Effector memory CD8-positive, alpha-beta T cell (primary cell): Measurements from ENCODE around the gene ARHGEF6.

Experiments used
- ATAC-seq: fragments of 150-1000 bp; cut with Tn5 transposase; replicated peaks from 2 replicates; pipeline ENCODE4 v1.10.0; 2021; ENCODE audit warnings: mild to moderate bottlenecking, moderate library complexity
- DNase-seq, 3 experiments: peaks; one replicate each; pipeline ENCODE4 v3.0.0; 2021
- H3K27ac Mint-ChIP-seq, 2 donors: one replicate each; pipeline ENCODE4 v1.8.0; 2022; ENCODE audit warnings: mild to moderate bottlenecking in 2 of 2, mixed read lengths in 2 of 2, moderate library complexity in 2 of 2
- H3K27me3 Mint-ChIP-seq, 2 donors: one replicate each; pipeline ENCODE4 v1.8.0; 2022; ENCODE audit warnings: mixed read lengths in 2 of 2
- H3K36me3 Mint-ChIP-seq: one replicate; pipeline ENCODE4 v1.8.0; 2022; ENCODE audit warnings: mild to moderate bottlenecking, moderate library complexity, mixed read lengths; ENCODE audit not compliant: insufficient read depth
- H3K4me1 Mint-ChIP-seq, 2 donors: one replicate each; pipeline ENCODE4 v1.8.0; 2022; ENCODE audit warnings: low read depth in 2 of 2, mixed read lengths in 2 of 2
- H3K4me3 Mint-ChIP-seq, 2 donors: one replicate each; pipeline ENCODE4 v1.8.0; 2022; ENCODE audit warnings: mild to moderate bottlenecking in 2 of 2, mixed read lengths in 2 of 2, moderate library complexity in 2 of 2
- H3K9me3 Mint-ChIP-seq, 2 donors: one replicate each; pipeline ENCODE4 v1.8.0; 2022; ENCODE audit warnings: mixed read lengths in 2 of 2

ARHGEF6 gene

DNA sequence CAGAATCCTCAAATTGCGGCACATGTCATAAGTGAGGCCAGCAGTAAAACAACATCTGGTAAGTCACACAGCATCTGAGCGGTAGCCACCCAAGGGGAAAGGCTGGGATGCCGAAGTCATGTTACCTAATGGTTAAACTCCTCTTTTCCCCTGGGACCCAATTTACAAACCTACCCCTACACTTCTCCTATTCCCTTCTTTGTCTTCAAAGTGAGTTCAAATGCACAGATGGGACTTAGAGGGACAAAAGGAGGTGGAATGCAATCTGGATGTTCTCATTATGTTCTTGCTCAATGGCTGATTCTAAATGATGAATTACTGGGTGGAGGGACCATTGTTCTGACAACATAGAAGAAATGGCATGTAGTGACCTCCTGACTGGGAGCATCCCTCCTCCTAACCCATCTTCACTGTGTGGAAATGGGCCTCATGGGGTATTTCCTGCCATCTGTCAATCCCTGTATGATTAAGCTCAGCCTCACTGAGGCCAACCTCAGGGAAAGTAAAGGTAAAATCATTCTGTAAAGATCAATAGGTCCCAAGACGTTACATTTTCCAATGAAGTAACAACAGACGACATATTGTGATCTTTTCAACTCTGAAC is 124.3 kb downstream of the ARHGEF6 start:
- DNase-seq (no peak), ATAC-seq (no peak)
- Mint-ChIP-seq H3K36me3 (peaks cover 35% of the 10 kb centered on the region), H3K9me3 (no peaks in the 10 kb centered on the region), H3K4me3 (no peak overlapping the region), H3K27ac (peak overlapping the region in 1 of 2 donors; percentile 26), H3K4me1 (peaks cover 12 to 20% of the 10 kb centered on the region in 2 donors), H3K27me3 (no peaks in the 10 kb centered on the region)

- ATAC-seq: peak; percentile 51
- peak overlapping the region in 1 of 2 donors; percentile 77 for H3K4me3 Mint-ChIP-seq
- H3K4me1 Mint-ChIP-seq: peaks cover 5 to 13% of the 10 kb centered on the region in 2 donors
- H3K36me3 Mint-ChIP-seq: peaks cover 37% of the 10 kb centered on the region
- no peaks in the 10 kb centered on the region for H3K9me3 Mint-ChIP-seq
- H3K27ac Mint-ChIP-seq: peak overlapping the region; percentile 41 to 64
- DNase-seq: no peak
- no peaks in the 10 kb centered on the region for H3K27me3 Mint-ChIP-seq
Measured at GRCh38 chrX:136652822-136653723, 127.7 kb downstream of the ARHGEF6 start.

DNA sequence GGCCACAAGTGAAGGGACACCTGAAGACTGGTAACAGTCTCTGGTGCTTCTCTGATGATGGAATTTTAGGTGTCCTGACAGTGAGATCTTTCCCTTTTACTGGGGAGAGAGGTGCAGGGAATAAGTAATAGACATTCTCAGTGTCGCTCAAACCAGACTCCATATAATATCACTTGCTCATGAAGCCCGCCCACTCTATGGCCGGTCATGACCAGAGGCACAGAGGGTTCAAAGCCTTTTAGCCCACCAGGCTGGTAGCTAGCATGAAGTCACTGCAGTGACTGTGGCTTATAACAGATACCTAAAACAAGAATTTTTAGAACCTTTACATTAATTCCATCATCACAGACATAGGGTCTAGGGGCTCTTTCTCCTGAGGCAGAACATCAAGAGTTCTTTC is 129.9 kb downstream of the ARHGEF6 start:
- DNase-seq (no peak), ATAC-seq (no peak)
- peak overlapping the region in 1 of 2 donors; percentile 77 for H3K4me3 Mint-ChIP-seq
- H3K9me3 Mint-ChIP-seq: no peaks in the 10 kb centered on the region
- peaks cover 37% of the 10 kb centered on the region for H3K36me3 Mint-ChIP-seq
- no peaks in the 10 kb centered on the region for H3K27me3 Mint-ChIP-seq
- peaks cover 5 to 13% of the 10 kb centered on the region in 2 donors for H3K4me1 Mint-ChIP-seq
- peak overlapping the region in 1 of 2 donors; percentile 64 for H3K27ac Mint-ChIP-seq

GRCh38 chrX:136647677-136648360 is 132.9 kb downstream of the ARHGEF6 start, which contains the start of gene CD40LG:
CD40LG (plus strand) TSS chrX:136648158; CDS start chrX:136648249, 91 bp downstream.
- ATAC-seq (no peak), DNase-seq (no peak)
- Mint-ChIP-seq H3K9me3 (no peaks in the 10 kb centered on the region), H3K27me3 (no peaks in the 10 kb centered on the region), H3K36me3 (peaks cover 22% of the 10 kb centered on the region), H3K27ac (peak within 1 kb of the TSS in 1 of 2 donors; percentile 68), H3K4me1 (peaks cover 13 to 15% of the 10 kb centered on the region in 2 donors), H3K4me3 (peak within 1 kb of the TSS; percentile 47 to 77)

DNA sequence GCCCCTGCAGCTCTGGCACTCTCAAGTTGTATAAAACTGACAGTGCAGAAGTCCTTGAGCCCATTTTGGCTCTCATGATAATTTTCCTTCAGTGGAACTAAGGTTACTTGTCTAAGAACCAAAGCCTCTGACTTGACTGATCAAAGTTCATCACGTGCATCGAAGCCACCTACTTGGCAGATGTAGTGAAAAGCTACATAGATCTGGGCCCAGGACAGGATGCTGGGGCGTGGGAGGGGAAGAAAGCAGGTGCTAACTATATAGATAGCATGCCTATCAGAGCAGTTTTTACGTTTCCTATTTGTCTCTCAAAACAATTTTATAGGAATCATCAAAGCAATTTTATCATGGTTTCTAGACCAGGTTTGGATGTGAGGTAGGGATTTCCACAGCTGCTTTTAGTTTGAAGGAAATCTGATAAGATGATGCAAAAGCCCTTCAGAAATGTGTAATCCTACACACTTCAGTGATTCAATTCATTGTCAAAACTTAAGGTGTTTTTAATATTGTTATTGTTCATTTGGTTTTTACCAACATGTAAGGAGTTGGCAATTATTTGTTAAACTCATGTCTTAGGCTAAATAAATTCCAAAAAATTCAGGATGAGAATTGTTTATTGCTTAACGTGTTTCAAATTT is 134.0 kb downstream of the ARHGEF6 start:
- ATAC-seq (peak; percentile 83), DNase-seq (no peak)
- Mint-ChIP-seq H3K4me1 (peaks cover 19 to 20% of the 10 kb centered on the region in 2 donors), H3K36me3 (peaks cover 19% of the 10 kb centered on the region), H3K27ac (peak overlapping the region in 1 of 2 donors; percentile 1), H3K27me3 (no peaks in the 10 kb centered on the region), H3K9me3 (no peaks in the 10 kb centered on the region), H3K4me3 (no peak overlapping the region)

- ATAC-seq (peak; percentile 41), DNase-seq (no peak)
- H3K4me1 Mint-ChIP-seq: peaks cover 33 to 37% of the 10 kb centered on the region in 2 donors
- H3K27me3 Mint-ChIP-seq: no peaks in the 10 kb centered on the region
- H3K27ac Mint-ChIP-seq: peak overlapping the region; percentile 46 to 49
- peak overlapping the region; percentile 51 to 58 for H3K4me3 Mint-ChIP-seq
- H3K9me3 Mint-ChIP-seq: no peaks in the 10 kb centered on the region
- peaks cover 5% of the 10 kb centered on the region for H3K36me3 Mint-ChIP-seq
Measured at GRCh38 chrX:136643243-136643642, 137.5 kb downstream of the ARHGEF6 start.

- ATAC-seq: no peak
Measured at GRCh38 chrX:136639506-136640176, 141.1 kb downstream of the ARHGEF6 start.

DNA sequence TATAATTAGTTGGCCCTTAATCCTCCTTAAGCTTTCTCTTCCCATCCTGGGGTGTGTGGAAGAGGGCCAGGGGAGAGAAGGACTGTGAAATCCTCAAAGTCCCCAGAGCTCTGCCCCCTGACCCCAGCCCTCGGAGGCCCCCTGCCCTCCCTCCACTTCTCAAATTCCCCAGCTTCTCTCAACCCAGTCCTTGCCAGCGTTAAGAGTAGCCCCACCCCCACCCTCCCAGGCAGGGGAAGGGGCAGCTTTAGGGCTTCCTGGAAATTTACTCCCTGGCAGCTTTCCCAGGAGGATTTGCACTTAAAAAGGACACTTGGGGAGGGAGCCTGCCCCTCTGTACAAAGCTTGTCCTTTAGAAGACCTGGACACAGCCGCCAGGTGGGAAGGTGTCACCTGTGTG is 144.6 kb downstream of the ARHGEF6 start:
- DNase-seq (no peak), ATAC-seq (no peak)
- peak overlapping the region; percentile 66 to 68 for H3K4me3 Mint-ChIP-seq
- H3K36me3 Mint-ChIP-seq: peaks cover 6% of the 10 kb centered on the region
- H3K9me3 Mint-ChIP-seq: no peaks in the 10 kb centered on the region
- H3K27me3 Mint-ChIP-seq: no peaks in the 10 kb centered on the region
- H3K4me1 Mint-ChIP-seq: peaks cover 37 to 44% of the 10 kb centered on the region in 2 donors
- H3K27ac Mint-ChIP-seq: peak overlapping the region in 1 of 2 donors; percentile 39

More at GRCh38 chrX:136639506-136640176, 141.1 kb downstream of the ARHGEF6 start:
- H3K9me3 Mint-ChIP-seq: no peaks in the 10 kb centered on the region
- H3K4me1 Mint-ChIP-seq: peaks cover 46 to 55% of the 10 kb centered on the region in 2 donors
- H3K36me3 Mint-ChIP-seq: peaks cover 6% of the 10 kb centered on the region
- no peaks in the 10 kb centered on the region for H3K27me3 Mint-ChIP-seq
- DNase-seq: no peak
- peak overlapping the region; percentile 58 to 84 for H3K27ac Mint-ChIP-seq
- H3K4me3 Mint-ChIP-seq: peak overlapping the region; percentile 75 to 77

DNA sequence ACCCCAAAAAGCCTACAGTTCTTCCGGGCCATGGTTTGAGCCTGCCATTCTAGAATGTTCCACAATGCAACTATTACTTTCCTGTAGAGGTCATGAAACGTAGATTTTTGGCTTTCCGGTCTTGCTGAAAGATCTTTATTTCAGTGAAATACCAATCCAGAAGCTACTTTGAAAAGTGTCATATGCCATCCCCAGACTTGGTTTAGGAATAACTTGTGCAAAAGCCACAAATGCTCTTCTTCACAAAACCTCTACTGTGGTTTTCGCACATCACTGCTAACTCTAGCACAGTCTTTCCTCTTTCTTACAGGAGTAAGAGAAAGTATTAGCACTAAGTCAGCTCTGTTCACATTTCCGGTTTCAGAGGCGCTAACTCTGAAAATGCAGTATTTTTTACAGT is 145.5 kb downstream of the ARHGEF6 start:
- peak in 2 of 3 experiments; percentile 15 to 19 for DNase-seq
- no peaks in the 10 kb centered on the region for H3K9me3 Mint-ChIP-seq
- H3K27ac Mint-ChIP-seq: peak overlapping the region; percentile 73 to 91
- peak; percentile 92 for ATAC-seq
- peaks cover 6% of the 10 kb centered on the region for H3K36me3 Mint-ChIP-seq
- no peaks in the 10 kb centered on the region for H3K27me3 Mint-ChIP-seq
- peaks cover 39 to 47% of the 10 kb centered on the region in 2 donors for H3K4me1 Mint-ChIP-seq
- peak overlapping the region; percentile 66 to 68 for H3K4me3 Mint-ChIP-seq

DNA sequence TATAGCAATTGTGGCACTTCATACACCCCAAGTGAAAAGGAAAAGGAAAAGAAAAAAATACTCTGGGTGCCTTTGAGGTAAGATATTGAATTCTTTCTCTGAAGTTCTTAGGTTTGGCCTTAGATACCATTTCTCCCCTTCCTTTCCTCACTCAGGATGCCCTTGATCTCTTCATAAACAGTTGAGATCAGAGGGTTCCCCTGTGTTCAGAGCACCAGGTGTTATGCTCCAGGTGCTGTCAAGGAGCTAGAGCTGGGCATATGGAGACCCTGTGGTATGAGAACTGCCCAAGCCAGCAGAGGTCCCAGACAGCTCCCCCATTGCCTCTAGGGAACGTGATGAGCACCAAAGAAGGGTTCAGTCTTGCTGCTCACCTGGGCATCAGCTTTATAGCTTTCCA is 149.9 kb downstream of the ARHGEF6 start:
- Mint-ChIP-seq H3K4me1 (peaks cover 41 to 45% of the 10 kb centered on the region in 2 donors), H3K27me3 (no peaks in the 10 kb centered on the region), H3K36me3 (no peaks in the 10 kb centered on the region), H3K27ac (no peak overlapping the region), H3K9me3 (no peaks in the 10 kb centered on the region), H3K4me3 (no peak overlapping the region)
- ATAC-seq: no peak
- DNase-seq: no peak

DNA sequence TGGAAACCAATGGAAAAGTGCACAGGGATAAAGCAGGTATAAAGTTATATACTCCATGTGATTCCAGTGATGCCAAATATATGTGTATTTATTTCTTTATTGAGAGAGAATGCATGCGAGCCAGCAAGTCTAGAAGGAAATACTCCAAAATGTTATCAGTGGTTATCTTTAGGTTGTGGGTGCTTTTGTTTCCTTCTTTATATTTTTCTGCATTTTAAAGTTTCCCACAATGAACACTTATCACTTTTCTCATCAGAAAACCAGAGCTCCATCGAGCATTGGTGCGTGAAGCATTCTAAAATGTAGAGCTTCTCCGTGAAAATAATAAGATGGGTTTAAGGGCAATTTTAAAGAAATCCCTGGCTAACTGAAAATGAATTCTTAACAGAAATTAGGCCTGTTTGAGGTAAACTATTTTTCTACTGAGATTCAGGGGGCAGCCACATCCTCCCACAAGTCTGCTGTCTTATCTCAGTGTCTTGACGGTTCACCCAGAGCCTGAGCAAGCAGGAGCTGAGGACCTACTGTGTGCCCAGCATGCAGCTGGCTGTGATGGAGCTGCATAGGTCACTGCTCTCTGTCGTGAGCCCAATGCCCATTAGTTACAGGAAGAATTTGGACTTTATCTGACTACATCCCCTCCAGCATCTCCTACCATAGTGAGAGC is 151.5 kb downstream of the ARHGEF6 start:
- Mint-ChIP-seq H3K4me1 (peaks cover 38 to 42% of the 10 kb centered on the region in 2 donors), H3K36me3 (no peaks in the 10 kb centered on the region), H3K27me3 (no peaks in the 10 kb centered on the region), H3K4me3 (peak overlapping the region; percentile 43 to 58), H3K9me3 (no peaks in the 10 kb centered on the region), H3K27ac (peak overlapping the region; percentile 22 to 73)
- peak; percentile 42 for ATAC-seq
- peak in 1 of 3 experiments; percentile 19 for DNase-seq

DNA sequence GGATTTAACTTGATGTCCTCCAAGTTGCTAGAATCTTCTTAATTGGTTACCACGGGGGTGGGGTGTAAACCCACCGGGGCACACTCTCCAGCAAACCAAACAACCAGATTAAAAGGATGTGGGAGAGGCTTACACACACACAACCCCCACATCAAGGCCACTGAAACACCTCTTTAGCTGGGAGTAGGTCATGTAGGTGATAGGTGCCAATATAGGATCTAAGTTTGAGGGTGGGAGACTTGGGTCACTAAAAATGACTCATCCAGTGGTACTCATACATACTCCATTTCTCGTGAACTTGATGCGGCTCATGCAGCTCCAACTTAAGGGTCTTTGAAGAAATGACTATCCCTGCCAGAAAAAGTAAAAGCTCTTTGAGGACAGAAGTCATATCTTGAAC is 153.3 kb downstream of the ARHGEF6 start:
- peaks cover 40 to 41% of the 10 kb centered on the region in 2 donors for H3K4me1 Mint-ChIP-seq
- no peaks in the 10 kb centered on the region for H3K9me3 Mint-ChIP-seq
- H3K4me3 Mint-ChIP-seq: peak overlapping the region; percentile 58 to 65
- DNase-seq (peak in 2 of 3 experiments; percentile 11 to 23), ATAC-seq (peak; percentile 83)
- peak overlapping the region; percentile 35 to 56 for H3K27ac Mint-ChIP-seq
- H3K36me3 Mint-ChIP-seq: no peaks in the 10 kb centered on the region
- no peaks in the 10 kb centered on the region for H3K27me3 Mint-ChIP-seq
